GM23248 (cell line): ENCODE measurements around the gene KCNS3. TPM values are rescaled to one million over a fixed set of nuclear protein-coding genes. Genes with fewer than 3 reads are reported as not detected.

Experiments used
- DNase-seq: peaks from one replicate; pipeline ENCODE4 v3.0.0-alpha.2; 2015
- H2AFZ ChIP-seq: fragments of 200-600 bp; sonication (generic); 2 replicates; pipeline ENCODE4 v1.6.1; 2016; ENCODE audit warnings: antibody characterized with exemption
- H3F3A ChIP-seq: fragments of 200-600 bp; sonication (generic); 2 replicates; pipeline ENCODE4 v1.6.1; 2016; ENCODE audit warnings: mild to moderate bottlenecking, antibody characterized with exemption, mixed run types; ENCODE audit not compliant: insufficient read depth
- H3K27ac ChIP-seq: fragments of 200-600 bp; sonication (generic); 2 replicates; pipeline ENCODE4 v1.5.1; 2016; ENCODE audit warnings: mild to moderate bottlenecking
- H3K27me3 ChIP-seq: fragments of 200-600 bp; sonication (generic); replicated peaks from 2 replicates; pipeline ENCODE4 v1.6.1; 2016; ENCODE audit warnings: mild to moderate bottlenecking; ENCODE audit not compliant: insufficient read depth
- H3K36me3 ChIP-seq: fragments of 200-600 bp; sonication (generic); 2 replicates; pipeline ENCODE4 v1.6.1; 2016; ENCODE audit warnings: low read depth, mild to moderate bottlenecking
- H3K4me1 ChIP-seq: fragments of 200-600 bp; sonication (generic); 2 replicates; pipeline ENCODE4 v1.6.1; 2016; ENCODE audit warnings: mild to moderate bottlenecking; ENCODE audit not compliant: insufficient read depth
- H3K4me2 ChIP-seq: fragments of 200-600 bp; sonication (generic); one replicate; pipeline ENCODE4 v1.6.1; 2016; ENCODE audit warnings: mild to moderate bottlenecking; ENCODE audit not compliant: unreplicated experiment
- H3K4me3 ChIP-seq: fragments of 200-600 bp; sonication (generic); 2 replicates; pipeline ENCODE4 v1.5.1; 2016; ENCODE audit warnings: mild to moderate bottlenecking
- H3K79me2 ChIP-seq: fragments of 200-600 bp; sonication (generic); 2 replicates; pipeline ENCODE4 v1.6.1; 2016; ENCODE audit warnings: mild to moderate bottlenecking; ENCODE audit not compliant: insufficient read depth
- H3K9ac ChIP-seq: fragments of 200-600 bp; sonication (generic); 2 replicates; pipeline ENCODE4 v1.6.1; 2016; ENCODE audit warnings: mild to moderate bottlenecking
- H3K9me2 ChIP-seq: fragments of 200-600 bp; sonication (generic); 2 replicates; pipeline ENCODE4 v1.6.1; 2016; ENCODE audit warnings: mixed run types, mild to moderate bottlenecking, moderate library complexity; ENCODE audit not compliant: insufficient read depth
- H3K9me3 ChIP-seq: fragments of 200-600 bp; sonication (generic); one replicate; pipeline ENCODE4 v1.6.1; 2017; ENCODE audit warnings: low read depth
- H4K20me1 ChIP-seq: fragments of 200-600 bp; sonication (generic); 2 replicates; pipeline ENCODE4 v1.6.0; 2016; ENCODE audit not compliant: insufficient read depth
- EZH2 ChIP-seq: fragments of 200-600 bp; sonication (generic); IDR thresholded peaks from 2 replicates; pipeline ENCODE4 v1.6.1; 2018; ENCODE audit warnings: antibody characterized with exemption, mild to moderate bottlenecking; ENCODE audit not compliant: insufficient read depth, poor library complexity, severe bottlenecking
- EZH2phosphoT487 ChIP-seq: fragments of 200-600 bp; sonication (generic); IDR thresholded peaks from 2 replicates; pipeline ENCODE4 v1.6.1; 2018; ENCODE audit warnings: antibody characterized with exemption, moderate library complexity, mild to moderate bottlenecking, low read depth; ENCODE audit not compliant: insufficient read depth
- WGBS, 2 experiments: methylation state at CpG; one replicate each; pipeline ENCODE4 v1.1.6; 2015 to 2017; ENCODE audit warnings: low lambda C conversion rate in 2 of 2, low coverage in 1 of 2; ENCODE audit errors: missing lambda C conversion rate in 2 of 2; 5-methylcytosine and 5-hydroxymethylcytosine counted together
- in situ Hi-C: fragments of 300-500 bp; cut with MboI; formaldehyde crosslinking; loops from 2 replicates; pipeline ENCODE4 v1.15.0; 2020
- polyA plus RNA-seq: library from polyadenylated mRNA; unstranded; fragments of >200 nt; fragmentation: Nextera tagmentation; extraction: Ambion mirVana; gene quantifications from 2 replicates; pipeline ENCODE4 v1.2.1, GENCODE V29; 2016
- total RNA-seq: library from RNA; depleted of rRNA; stranded (reverse); fragments of >200 nt; shearing (Covaris generic); gene quantifications from 2 replicates; pipeline ENCODE4 v1.2.3, GENCODE V29; 2014

KCNS3 gene
- total and polyA plus RNA-seq, 2 experiments from 2014 or later: 2.5 to 2.7 TPM

DNA sequence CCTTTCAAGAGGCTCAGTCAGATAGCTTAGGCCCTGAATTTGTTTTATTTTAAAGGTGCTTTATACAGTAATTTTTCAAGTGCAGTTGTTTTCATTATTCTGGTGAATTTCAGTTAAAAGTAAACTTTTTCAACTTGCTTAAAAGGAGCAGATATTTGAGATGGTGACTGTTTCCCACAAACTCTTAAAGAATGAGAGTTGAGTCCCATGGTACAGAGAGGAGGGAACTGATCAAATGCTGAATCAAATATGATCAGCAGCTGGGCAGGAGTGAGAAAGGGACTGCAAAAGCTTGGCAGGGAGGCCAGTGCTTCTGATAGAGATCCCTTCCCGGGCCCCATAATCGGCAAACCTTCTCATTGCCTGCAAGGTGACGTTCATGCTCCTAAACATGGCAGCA is 91.2 kb downstream of the KCNS3 start:
- Histone ChIP-seq H3K27me3 (no peaks in the 10 kb centered on the region), H3K9me3 (no peaks in the 10 kb centered on the region), H3F3A (no peaks in the 10 kb centered on the region), H3K36me3 (no peaks in the 10 kb centered on the region), H4K20me1 (no peaks in the 10 kb centered on the region), H2AFZ (no peak overlapping the region), H3K27ac (no peak overlapping the region), H3K4me3 (no peak overlapping the region), H3K9ac (no peak overlapping the region), H3K4me1 (no peaks in the 10 kb centered on the region), H3K9me2 (no peaks in the 10 kb centered on the region), H3K79me2 (no peaks in the 10 kb centered on the region), H3K4me2 (no peak overlapping the region)
- WGBS, 2 experiments: 80 to 82% methylated on average over 3 of the region's 3 CpGs
- DNase-seq: no peak
- TF ChIP-seq EZH2phosphoT487 (no peak), EZH2 (no peak)
- in situ Hi-C loops: no loop called here

DNA sequence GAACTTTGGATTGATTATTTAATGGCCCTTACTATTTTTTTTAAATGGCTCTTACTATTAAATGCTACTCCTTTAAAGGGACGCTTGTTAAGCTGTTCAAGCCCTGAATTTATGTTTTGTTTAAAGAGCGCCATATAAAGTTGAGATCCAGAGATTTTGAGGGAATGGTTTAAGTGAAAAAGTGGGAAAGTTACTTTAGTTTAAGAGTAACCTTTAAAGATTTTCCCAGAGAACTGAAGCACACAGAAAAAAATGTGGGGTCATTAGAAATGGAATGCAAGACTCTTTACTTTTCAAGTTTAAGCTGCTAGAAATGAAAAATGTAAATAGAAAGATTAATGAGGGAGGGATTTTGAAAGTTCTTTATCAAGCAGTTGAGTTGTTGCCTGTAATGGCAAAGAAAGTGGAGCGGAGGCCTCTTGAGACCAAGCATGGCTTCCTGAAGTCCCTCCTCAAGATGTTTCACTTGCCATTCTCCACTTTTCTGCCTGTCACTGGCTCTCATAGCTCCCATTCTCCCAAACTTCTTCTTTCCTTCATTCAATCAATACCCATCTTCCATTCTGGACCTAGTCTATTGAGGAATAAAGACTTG is 93.2 kb downstream of the KCNS3 start:
- Histone ChIP-seq H3K9me2 (no peaks in the 10 kb centered on the region), H3K27me3 (no peaks in the 10 kb centered on the region), H3K4me1 (peaks cover 5% of the 10 kb centered on the region), H2AFZ (no peak overlapping the region), H3K36me3 (no peaks in the 10 kb centered on the region), H3K4me3 (no peak overlapping the region), H3K4me2 (no peak overlapping the region), H3K9me3 (no peaks in the 10 kb centered on the region), H4K20me1 (no peaks in the 10 kb centered on the region), H3K79me2 (no peaks in the 10 kb centered on the region), H3F3A (peaks cover 9% of the 10 kb centered on the region), H3K9ac (no peak overlapping the region), H3K27ac (no peak overlapping the region)
- in situ Hi-C loops: no loop called here
- TF ChIP-seq EZH2phosphoT487 (no peak), EZH2 (no peak)
- 81 to 94% methylated on average over 3 of the region's 3 CpGs for WGBS, 2 experiments
- no peak for DNase-seq

DNA sequence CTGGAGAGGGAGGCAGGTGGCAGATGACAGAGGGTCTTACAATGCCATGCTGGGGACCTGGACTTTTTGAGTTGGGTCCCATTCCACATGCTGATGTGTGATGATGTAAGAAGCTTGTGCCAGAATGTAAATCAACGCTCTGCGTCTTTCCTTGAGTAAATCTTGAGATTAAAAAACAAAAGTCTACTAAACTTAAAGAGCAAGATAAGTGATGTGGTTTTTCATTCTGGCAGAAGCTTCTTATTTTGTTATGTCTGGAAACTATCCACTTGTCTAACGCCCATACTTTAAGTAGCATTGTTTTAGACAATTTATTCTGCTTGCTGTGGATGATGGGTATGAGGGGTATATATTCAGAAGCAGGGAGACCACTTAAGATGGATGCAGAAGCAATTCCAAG is 94.5 kb downstream of the KCNS3 start:
- peaks cover 15% of the 10 kb centered on the region for H3K4me1 ChIP-seq
- no peaks in the 10 kb centered on the region for H3K9me2 ChIP-seq
- H3K27ac ChIP-seq: no peak overlapping the region
- H3K9ac ChIP-seq: no peak overlapping the region
- H2AFZ ChIP-seq: no peak overlapping the region
- DNase-seq: no peak
- no peaks in the 10 kb centered on the region for H3K9me3 ChIP-seq
- TF ChIP-seq EZH2phosphoT487 (no peak), EZH2 (no peak)
- H3K36me3 ChIP-seq: no peaks in the 10 kb centered on the region
- no peaks in the 10 kb centered on the region for H4K20me1 ChIP-seq
- no peaks in the 10 kb centered on the region for H3K27me3 ChIP-seq
- H3F3A ChIP-seq: peaks cover 18% of the 10 kb centered on the region
- 84 to 87% methylated on average over 3 of the region's 3 CpGs for WGBS, 2 experiments
- H3K4me2 ChIP-seq: no peak overlapping the region
- no peak overlapping the region for H3K4me3 ChIP-seq
- in situ Hi-C loops: no loop called here
- H3K79me2 ChIP-seq: no peaks in the 10 kb centered on the region

GRCh38 chr2:17975401-17975800 is 96.9 kb downstream of the KCNS3 start:
- Histone ChIP-seq H4K20me1 (no peaks in the 10 kb centered on the region), H3K79me2 (no peaks in the 10 kb centered on the region), H3K36me3 (no peaks in the 10 kb centered on the region), H2AFZ (no peak overlapping the region), H3K4me2 (no peak overlapping the region), H3F3A (peaks cover 42% of the 10 kb centered on the region), H3K9me3 (no peaks in the 10 kb centered on the region), H3K9ac (no peak overlapping the region), H3K27ac (no peak overlapping the region), H3K4me1 (peaks cover 37% of the 10 kb centered on the region), H3K27me3 (no peaks in the 10 kb centered on the region), H3K4me3 (no peak overlapping the region), H3K9me2 (no peaks in the 10 kb centered on the region)
- in situ Hi-C loops: no loop called here
- WGBS, 2 experiments: 95 to 96% methylated on average over 2 of the region's 2 CpGs
- DNase-seq: no peak
- no peak for TF ChIP-seq EZH2
- TF ChIP-seq EZH2phosphoT487: no peak
